ENCODE results near the gene EPHA7.

Gene EPHA7

DNA sequence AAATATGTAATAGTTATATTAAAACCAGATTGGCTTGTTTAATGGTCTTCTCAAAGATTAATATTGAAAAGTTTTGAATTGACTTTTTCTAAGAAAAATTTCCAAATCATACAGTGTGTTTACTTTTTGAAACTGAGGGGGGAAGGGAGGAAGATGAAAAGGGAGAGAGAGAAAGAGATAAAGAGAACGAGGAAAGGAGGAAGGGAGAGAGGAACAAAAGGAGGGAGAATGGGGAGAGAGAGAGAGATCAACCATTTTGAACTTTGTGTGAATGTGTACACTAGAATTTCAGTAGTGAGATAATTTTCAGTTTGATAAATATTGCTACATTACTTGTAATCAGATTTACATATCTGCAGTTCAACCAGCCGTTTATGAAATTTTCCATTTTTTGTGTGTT lies 124.5 kb downstream of the EPHA7 start:
- H3K27ac ChIP-seq, result no peak overlapping the region
- TF ChIP-seq CTCF (IDR thresholded peaks at IDR 0.05) (no peak), ZFX (IDR thresholded peaks at IDR 0.05; ENCODE audit: borderline replicate concordance) (no peak)

GRCh38 chr6:93293872-93294271 lies 125.5 kb downstream of the EPHA7 start:
- TF ChIP-seq CTCF (IDR thresholded peaks at IDR 0.05), result no peak
- no peak for TF ChIP-seq ZFX (IDR thresholded peaks at IDR 0.05; ENCODE audit: borderline replicate concordance)
- H3K27ac ChIP-seq, result no peak overlapping the region

- TF ChIP-seq CTCF (IDR thresholded peaks at IDR 0.05), result no peak
- no peak for TF ChIP-seq ZFX (IDR thresholded peaks at IDR 0.05; ENCODE audit: borderline replicate concordance)
These were observed 125.9 kb downstream of the EPHA7 start for GRCh38 chr6:93293460-93293859.

GRCh38 chr6:93282521-93283031 lies 136.8 kb downstream of the EPHA7 start:
- no peak for TF ChIP-seq ZFX (IDR thresholded peaks at IDR 0.05; ENCODE audit: borderline replicate concordance)
- TF ChIP-seq CTCF (IDR thresholded peaks at IDR 0.05), result no peak
- H3K27ac ChIP-seq, result no peak overlapping the region

More at GRCh38 chr6:93293460-93293859, 125.9 kb downstream of the EPHA7 start:
- no peak overlapping the region for H3K27ac ChIP-seq

GRCh38 chr6:93278241-93278640 lies 141.1 kb downstream of the EPHA7 start:
- no peak for TF ChIP-seq ZFX (IDR thresholded peaks at IDR 0.05; ENCODE audit: borderline replicate concordance)
- H3K27ac ChIP-seq, result no peak overlapping the region

DNA sequence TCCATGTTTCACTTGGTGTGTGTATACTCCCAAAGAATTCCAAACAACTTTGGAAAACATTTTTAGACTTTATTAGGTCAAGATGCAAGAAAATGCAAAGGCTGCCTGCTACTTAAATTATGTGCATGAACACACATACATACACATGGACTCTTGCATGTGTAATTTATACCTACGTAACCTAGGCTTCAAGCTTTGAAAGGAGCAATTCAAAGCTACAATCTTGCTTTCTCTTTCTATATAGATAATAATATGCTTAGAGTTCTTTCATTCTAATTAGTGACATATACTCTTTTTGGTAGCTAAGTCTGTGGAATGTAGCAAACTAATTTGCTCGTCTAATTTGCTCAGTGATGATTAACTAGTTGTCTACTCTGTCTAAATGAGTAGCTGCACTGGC lies 146.5 kb downstream of the EPHA7 start:
- no peak for TF ChIP-seq CTCF (IDR thresholded peaks at IDR 0.05)
- TF ChIP-seq ZFX (IDR thresholded peaks at IDR 0.05; ENCODE audit: borderline replicate concordance), result no peak
- no peak overlapping the region for H3K27ac ChIP-seq

- H3K27ac ChIP-seq, result no peak overlapping the region
- TF ChIP-seq CTCF (IDR thresholded peaks at IDR 0.05) (no peak), ZFX (IDR thresholded peaks at IDR 0.05; ENCODE audit: borderline replicate concordance) (no peak)
These were observed 147.1 kb downstream of the EPHA7 start for GRCh38 chr6:93272211-93272610.
